Tongue (tissue), 2 donors: Measurements from ENCODE around the gene LNPK. TPM values are rescaled to one million over a fixed set of nuclear protein-coding genes. Genes with fewer than 3 reads are reported as not detected.
A peak's percentile ranks its signal among the peaks of the same experiment; 100 is the strongest.
"Not testable (repeated sequence)": the region's sequence is repeated elsewhere in the genome, so short reads cannot be mapped to it uniquely, and the experiment has no call there.

Source experiments
- DNase-seq: peaks from one replicate; pipeline ENCODE4 v3.0.0-alpha.2; 2015
- total RNA-seq: library from RNA; depleted of rRNA; stranded (reverse); fragments of >200 nt; gene quantifications from one replicate; pipeline ENCODE4 v1.2.3, GENCODE V29; 2014

The LNPK gene
- total RNA-seq = 68.4 TPM

- peak; percentile 97 for DNase-seq
Observed at GRCh38 chr2:176001916-176002687, at the start of gene LNPK. TSS of gene LNPK (minus strand) at chr2:176002267. CDS start at chr2:175995584, 6,683 bp downstream.

DNA sequence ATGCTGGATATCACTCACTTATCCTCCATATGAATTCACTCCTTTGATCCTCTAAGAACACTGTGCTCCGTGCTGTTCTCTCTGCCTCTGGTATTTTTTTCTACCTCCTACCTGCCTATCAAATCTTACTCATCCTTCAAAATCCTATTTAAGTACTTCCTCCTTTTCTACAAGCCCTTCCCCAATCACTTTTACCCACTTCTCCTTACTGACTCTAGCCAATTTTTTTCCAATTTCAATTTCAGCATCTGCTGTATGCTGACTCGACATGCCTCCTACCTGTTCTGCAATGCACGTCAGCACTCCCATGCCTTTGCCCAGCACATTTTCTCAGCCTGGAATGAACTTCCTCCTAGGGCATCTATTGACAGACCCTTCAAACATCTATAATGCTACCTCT lies 37.3 kb upstream of the LNPK start:
- no peak for DNase-seq

DNA sequence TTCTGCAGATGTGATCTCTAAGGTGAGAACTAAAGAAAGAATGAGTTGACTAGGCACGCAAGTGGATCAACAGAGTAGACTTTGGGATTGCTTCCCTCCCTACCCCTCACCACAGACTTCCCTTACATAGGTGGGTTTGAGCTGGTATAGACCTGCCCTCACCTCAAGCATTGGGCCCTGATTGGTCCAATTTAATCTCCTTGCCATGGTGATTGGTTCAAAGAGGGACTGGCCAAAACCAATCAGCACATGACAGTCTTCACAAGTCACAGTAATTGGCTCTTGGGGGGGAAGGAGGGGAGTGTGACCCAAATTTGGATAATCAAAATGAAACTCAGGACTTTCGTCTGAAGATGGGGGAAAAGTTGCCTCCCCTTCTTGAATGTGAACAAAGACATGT lies 36.6 kb upstream of the LNPK start:
- DNase-seq = no peak

- DNase-seq = no peak
Observed at GRCh38 chr2:176035013-176035691, 33.1 kb upstream of the LNPK start.

GRCh38 chr2:176027806-176028205 lies 25.7 kb upstream of the LNPK start:
- no peak for DNase-seq

- no peak for DNase-seq
Observed at GRCh38 chr2:176025932-176026331, 23.9 kb upstream of the LNPK start.

DNA sequence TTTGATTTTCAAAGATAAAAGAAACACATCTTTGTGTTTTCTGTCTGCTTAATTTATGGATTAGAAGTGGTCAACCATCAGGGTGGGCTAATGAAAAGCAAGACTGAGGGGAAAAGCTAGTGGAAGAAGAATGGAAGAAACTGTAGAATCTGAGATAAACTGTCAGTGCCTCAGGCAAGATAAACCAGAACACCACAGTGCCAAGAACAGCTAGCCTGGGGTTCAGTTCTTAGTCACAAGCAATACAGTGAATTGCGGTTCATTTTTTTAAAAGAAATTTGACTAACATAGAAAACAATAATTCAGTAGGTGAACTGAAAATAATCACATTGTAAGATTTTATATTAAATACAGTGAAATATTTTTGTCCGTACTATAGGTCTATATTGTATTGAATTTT lies 22.0 kb upstream of the LNPK start:
- DNase-seq = no peak

DNA sequence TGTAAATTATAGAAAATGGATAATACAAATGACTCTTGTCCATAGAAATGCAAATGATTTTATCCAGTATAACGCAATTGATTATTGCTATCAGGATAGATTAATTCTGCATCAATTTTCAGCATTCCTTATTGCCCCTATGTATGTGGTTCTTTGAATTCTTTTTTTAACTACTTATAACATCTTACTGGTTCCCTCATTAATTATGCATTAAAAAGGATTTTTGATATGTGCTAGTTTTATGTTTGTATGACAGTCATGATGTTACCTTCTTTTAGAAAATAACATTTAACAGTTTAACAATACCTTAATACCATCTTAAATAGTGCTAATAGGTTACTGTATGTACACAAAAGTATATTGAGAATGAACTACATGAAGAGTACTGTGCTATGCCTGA lies 20.0 kb upstream of the LNPK start:
- no peak for DNase-seq

DNA sequence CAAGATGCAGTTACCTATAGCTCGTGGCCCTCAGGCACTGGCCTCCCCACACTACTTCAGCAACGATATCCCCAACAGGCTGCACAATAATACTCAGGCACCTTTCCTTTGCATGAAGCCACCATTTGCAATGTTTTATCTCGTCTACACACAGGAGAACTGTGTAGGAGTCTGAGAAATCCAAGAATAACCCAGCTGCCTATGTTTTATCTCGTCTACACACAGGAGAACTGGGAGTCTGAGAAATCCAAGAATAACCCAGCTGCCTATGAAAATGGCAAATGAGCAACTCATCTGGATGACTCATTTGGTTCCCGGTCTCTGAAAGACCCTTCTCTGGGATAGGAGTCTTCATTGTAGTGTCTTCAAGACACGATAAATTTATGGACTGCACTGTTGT lies 18.3 kb upstream of the LNPK start:
- no peak for DNase-seq

GRCh38 chr2:176018708-176019107 lies 16.6 kb upstream of the LNPK start:
- no peak for DNase-seq

DNA sequence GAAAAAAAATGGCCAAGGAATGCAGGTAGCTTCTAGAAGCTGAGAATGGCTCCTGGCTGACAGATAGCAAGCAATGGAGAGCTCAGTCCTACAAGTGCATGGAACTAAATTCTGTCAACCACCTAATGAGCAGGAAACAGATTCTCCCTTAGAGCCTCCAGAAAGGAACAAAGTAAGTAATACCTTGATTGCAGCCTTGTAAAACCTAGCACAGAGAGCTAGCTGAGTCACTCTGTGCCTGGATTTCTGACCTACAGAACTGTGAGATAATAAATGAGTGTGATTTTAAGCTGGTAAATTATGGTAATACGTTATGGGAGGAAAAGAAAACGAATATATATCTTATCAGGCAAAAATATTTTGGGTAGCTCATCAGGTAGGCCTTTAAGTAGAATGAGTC lies 7.4 kb upstream of the LNPK start:
- DNase-seq = no peak

- DNase-seq = no peak
Observed at GRCh38 chr2:176004934-176005333, 2.9 kb upstream of the LNPK start.

DNA sequence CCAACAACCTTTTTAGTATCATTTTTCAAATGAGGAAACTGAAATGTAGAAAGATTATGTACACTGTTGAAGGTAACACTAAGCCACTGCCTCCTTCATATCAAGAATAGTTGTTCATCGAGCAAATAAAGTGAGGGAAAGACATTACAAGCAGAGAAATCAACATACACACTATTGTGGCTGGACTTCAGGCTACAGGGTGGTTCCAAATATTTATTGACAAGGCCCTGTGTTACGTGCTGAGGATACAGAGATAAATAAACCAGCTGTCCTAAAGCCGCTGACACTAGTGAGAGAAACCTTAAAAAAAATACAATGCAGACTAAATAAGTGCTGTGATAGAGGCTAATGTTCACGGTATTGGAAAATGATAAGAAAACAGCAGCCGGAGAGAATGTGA lies 1.9 kb upstream of the LNPK start:
- DNase-seq = no peak

DNA sequence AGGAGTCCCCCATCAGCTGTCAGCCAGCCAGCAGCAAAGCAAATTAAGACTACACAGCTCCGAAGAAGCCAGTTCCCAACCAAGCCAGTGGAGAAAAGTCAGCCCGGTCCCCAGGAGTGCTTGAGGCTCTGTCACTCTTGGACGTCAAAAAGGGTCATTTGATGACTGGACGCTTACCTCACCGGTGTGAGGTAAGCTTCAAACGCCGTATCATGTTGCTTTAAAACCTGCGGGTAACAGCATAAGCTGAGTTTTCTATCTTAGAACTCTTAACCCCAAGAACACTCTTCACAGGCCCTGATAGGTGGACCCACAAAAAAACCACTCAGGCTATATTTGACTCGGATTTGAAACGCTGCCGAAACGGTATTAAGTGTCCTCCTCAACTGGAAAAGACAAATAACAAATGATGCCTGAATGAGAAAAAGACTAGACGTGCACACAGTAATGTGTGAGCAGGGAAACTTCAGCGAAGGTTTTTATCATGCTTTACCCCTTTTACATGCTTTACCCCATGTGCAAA lies 682 bp upstream of the LNPK start:
- DNase-seq = peak; percentile 60

DNA sequence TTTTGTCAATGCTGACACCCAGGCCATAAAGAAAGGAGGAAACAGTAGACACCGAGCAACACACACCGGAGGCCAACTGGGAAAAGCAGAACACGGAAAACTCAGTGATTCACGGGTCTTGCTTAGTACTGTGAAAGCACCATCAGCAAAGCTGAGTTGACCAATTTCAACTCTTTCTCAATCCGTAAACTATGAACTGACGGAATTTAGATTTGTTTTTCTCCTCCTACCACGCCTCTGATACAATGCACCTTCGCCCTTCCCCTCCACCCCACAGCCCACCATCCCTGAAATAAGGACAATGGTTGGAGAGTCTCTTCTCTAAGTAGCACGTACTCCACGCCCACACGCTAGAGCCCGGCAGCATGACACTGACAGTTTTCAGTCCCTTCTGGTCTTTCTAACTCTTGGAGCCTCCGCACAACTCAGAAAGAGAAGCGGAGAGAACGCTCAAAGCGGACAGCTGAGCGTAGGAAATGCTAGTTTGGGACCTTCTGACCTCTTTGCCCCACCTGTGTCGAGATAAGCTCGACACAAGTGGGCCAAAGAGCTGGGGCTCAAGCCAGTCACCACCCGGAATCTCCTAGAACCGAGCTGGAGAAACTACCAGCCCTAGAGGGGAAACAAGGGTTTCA lies 669 bp downstream of the LNPK start:
- DNase-seq = peak; percentile 85

- DNase-seq = no peak
Observed at GRCh38 chr2:175999283-175999819, 2.7 kb downstream of the LNPK start.

- no peak for DNase-seq
Observed at GRCh38 chr2:175990099-175990498, 12.0 kb downstream of the LNPK start.

- DNase-seq = not testable (repeated sequence)
Observed at GRCh38 chr2:175987126-175987525, 14.9 kb downstream of the LNPK start.

DNA sequence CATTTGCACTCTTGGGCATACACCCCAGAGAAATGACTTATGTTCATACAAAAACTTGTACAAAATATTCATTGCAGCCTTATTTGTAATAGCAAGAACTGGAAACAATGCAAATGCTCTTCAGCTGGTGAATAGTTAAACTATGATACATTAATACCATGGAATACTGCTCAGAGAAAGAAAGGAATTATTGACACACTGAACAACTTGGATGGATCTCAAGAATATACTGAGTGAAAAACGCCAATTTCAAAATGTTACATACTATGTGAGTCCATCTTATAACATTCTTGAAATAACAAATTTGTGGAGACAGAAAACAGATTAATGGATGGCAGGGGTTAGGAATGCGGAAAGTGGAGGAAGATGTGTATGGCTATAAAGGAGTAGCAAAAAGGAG lies 17.2 kb downstream of the LNPK start:
- DNase-seq = no peak

GRCh38 chr2:175981551-175981950 lies 20.5 kb downstream of the LNPK start:
- DNase-seq = no peak

- DNase-seq = no peak
Observed at GRCh38 chr2:175976391-175977157, 25.5 kb downstream of the LNPK start.

DNA sequence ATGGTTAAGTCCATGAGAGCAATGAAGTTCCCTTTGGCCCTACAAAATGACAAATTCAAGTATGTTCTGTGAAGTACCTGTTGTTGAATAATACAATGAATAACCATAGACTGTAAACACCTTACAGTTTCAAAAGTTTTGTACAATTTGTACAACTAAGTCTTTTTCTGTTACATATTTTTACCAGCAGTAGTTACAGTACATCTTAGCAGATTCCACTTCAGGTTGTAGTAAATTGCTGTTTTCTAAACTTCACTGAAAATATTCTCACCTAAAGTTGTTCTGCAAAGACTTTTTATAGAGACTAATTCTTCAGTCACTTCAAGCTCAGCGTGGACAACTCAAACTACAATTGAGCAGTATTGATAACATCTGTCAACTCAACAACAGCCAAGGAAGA lies 28.7 kb downstream of the LNPK start:
- DNase-seq = no peak
